Astrocyte (in vitro differentiated cells and primary cell): Measurements from ENCODE around the gene GLRX2.

Experiments used
- CTCF ChIP-seq: IDR thresholded peaks from 2 replicates; pipeline ENCODE4 v1.5.1; 2011; ENCODE audit warnings: low read depth, mild to moderate bottlenecking, inconsistent platforms, low read length, moderate library complexity; ENCODE audit not compliant: insufficient read depth
- EZH2 ChIP-seq: IDR thresholded peaks from 2 replicates; pipeline ENCODE4 v1.6.1; 2012; ENCODE audit warnings: mild to moderate bottlenecking, low read length, inconsistent platforms; ENCODE audit not compliant: insufficient read depth

GRCh38 chr1:193125369-193125768 is 20.2 kb upstream of the GLRX2 start:
- TF ChIP-seq CTCF (no peak), EZH2 (no peak)
